Measurements from ENCODE around the gene ATF7IP2. TPM values are rescaled to one million over a fixed set of nuclear protein-coding genes. Genes with fewer than 3 reads are reported as not detected.
A peak's percentile ranks its signal among the peaks of the same experiment; 100 is the strongest.

ATF7IP2 gene
- total and polyA plus RNA-seq, 2 of the 13 experiments (the other 11 are each of a cell fraction or from before 2014, with no cell fraction given), result 117 to 217 TPM

- TF ChIP-seq POGZ (CRISPR knock-in tag; IDR thresholded peaks at IDR 0.05) (peak; percentile 79; the same call in 1 of the 2 replicates), EED (CRISPR knock-in tag; IDR thresholded peaks at IDR 0.05) (no peak), SOX6 (IDR thresholded peaks at IDR 0.05) (no peak), SOX6 (CRISPR knock-in tag; IDR thresholded peaks at IDR 0.05) (peak; percentile 73), BORCS8-MEF2B (CRISPR knock-in tag; IDR thresholded peaks at IDR 0.05) (no peak), FOXO1 (CRISPR knock-in tag; IDR thresholded peaks at IDR 0.05) (peak; percentile 69; the same call in 1 of the 2 replicates), MIER2 (CRISPR knock-in tag; IDR thresholded peaks at IDR 0.05) (no peak), RXRB (CRISPR knock-in tag; IDR thresholded peaks at IDR 0.05; ENCODE audit: borderline replicate concordance) (peak; percentile 64; the same call in 1 of the 2 replicates), PAF1 (CRISPR knock-in tag; IDR thresholded peaks at IDR 0.05) (no peak), HDAC2 (CRISPR knock-in tag; IDR thresholded peaks at IDR 0.05) (no peak; the same call in 1 of the 2 replicates), MED1 (CRISPR knock-in tag; IDR thresholded peaks at IDR 0.05) (peak; percentile 86), NKX3-1 (CRISPR knock-in tag; IDR thresholded peaks at IDR 0.05) (no peak), SRY (CRISPR knock-in tag; IDR thresholded peaks at IDR 0.05) (no peak), TP53 (CRISPR knock-in tag; conservative IDR thresholded peaks at IDR 0.05) (0 out of 2 replicates have a peak, but pooled peaks have one; percentile 73), NR2F6 (IDR thresholded peaks at IDR 0.05) (no peak), NR2F6 (CRISPR knock-in tag; IDR thresholded peaks at IDR 0.05) (peak; percentile 55), GRHL1 (CRISPR knock-in tag; conservative IDR thresholded peaks at IDR 0.05) (no peak), KLF11 (CRISPR knock-in tag; IDR thresholded peaks at IDR 0.05) (no peak), NR2F2 (IDR thresholded peaks at IDR 0.05; ENCODE audit: borderline replicate concordance, low read depth) (no peak), ZNF263 (CRISPR knock-in tag; IDR thresholded peaks at IDR 0.05) (peak; percentile 60; the same call in 1 of the 2 replicates), ZBTB10 (CRISPR knock-in tag; IDR thresholded peaks at IDR 0.05; ENCODE audit: borderline replicate concordance) (no peak), PHF5A (CRISPR knock-in tag; IDR thresholded peaks at IDR 0.05; ENCODE audit: low read depth, unreplicated experiment) (peak; percentile 35), FOXP4 (CRISPR knock-in tag; IDR thresholded peaks at IDR 0.05) (peak; percentile 58; the same call in 1 of the 2 replicates), E2F2 (CRISPR knock-in tag; IDR thresholded peaks at IDR 0.05; ENCODE audit: borderline replicate concordance) (0 out of 2 replicates have a peak, but pooled peaks have one; percentile 51), ZNF326 (CRISPR knock-in tag; IDR thresholded peaks at IDR 0.05; ENCODE audit: borderline replicate concordance) (no peak)
Measured at GRCh38 chr16:10405386-10405939, 19.6 kb downstream of the ATF7IP2 start (continued).
